WTC11 (cell line): ENCODE data around the gene SCYGR5.

ENCODE experiments used
- CTCF ChIP-seq: fragments of 200-600 bp; IDR thresholded peaks from 2 replicates; pipeline ENCODE4 v1.8.0; 2022; ENCODE audit warnings: antibody characterized with exemption
- ELF4 ChIP-seq: sonication (generic); formaldehyde crosslinking; IDR thresholded peaks from 2 replicates; pipeline ENCODE4 v1.8.1; 2022; ENCODE audit warnings: low read depth, mild to moderate bottlenecking, moderate library complexity, missing genetic modification reagents
- FOXP1 ChIP-seq: sonication (generic); formaldehyde crosslinking; IDR thresholded peaks from 2 replicates; pipeline ENCODE4 v1.8.0; 2022; ENCODE audit warnings: missing genetic modification reagents, mild to moderate bottlenecking, moderate library complexity, borderline replicate concordance
- HMGXB4 ChIP-seq: sonication (generic); formaldehyde crosslinking; IDR thresholded peaks from 2 replicates; pipeline ENCODE4 v1.8.1; 2023; ENCODE audit warnings: mild to moderate bottlenecking, moderate library complexity, missing genetic modification reagents
- SP1 ChIP-seq: sonication (generic); formaldehyde crosslinking; conservative IDR thresholded peaks from 2 replicates; pipeline ENCODE4 v1.8.1; 2022; ENCODE audit warnings: missing genetic modification reagents
- TEAD4 ChIP-seq: sonication (generic); formaldehyde crosslinking; IDR thresholded peaks from 2 replicates; pipeline ENCODE4 v1.8.0; 2022; ENCODE audit warnings: mild to moderate bottlenecking, missing genetic modification reagents
- USF2 ChIP-seq: sonication (generic); formaldehyde crosslinking; IDR thresholded peaks from 2 replicates; pipeline ENCODE4 v1.8.1; 2023; ENCODE audit warnings: mild to moderate bottlenecking, missing genetic modification reagents, moderate library complexity
- ZNF232 ChIP-seq: sonication (generic); formaldehyde crosslinking; IDR thresholded peaks from 2 replicates; pipeline ENCODE4 v1.8.0; 2022; ENCODE audit warnings: mild to moderate bottlenecking, missing genetic modification reagents

- no peak for TF ChIP-seq CTCF
- no peak for TF ChIP-seq ZNF232 (CRISPR knock-in tag)
- no peak for TF ChIP-seq HMGXB4 (CRISPR knock-in tag)
- no peak for TF ChIP-seq SP1
- no peak for TF ChIP-seq TEAD4
- no peak for TF ChIP-seq ELF4 (CRISPR knock-in tag)
- no peak for TF ChIP-seq FOXP1 (CRISPR knock-in tag)
- no peak for TF ChIP-seq USF2 (CRISPR knock-in tag)
Observed at GRCh38 chr2:227661025-227661649, 5.5 kb upstream of the SCYGR5 start.
